ENCODE measurements around the gene QPCTL. TPM values are rescaled to one million over a fixed set of nuclear protein-coding genes. Genes with fewer than 3 reads are reported as not detected.

The QPCTL gene
- total and polyA plus RNA-seq, 9 of the 15 experiments (the other 6 are each of a cell fraction or from before 2014, with no cell fraction given): 0.99 to 31.3 (median 12.7) TPM

DNA sequence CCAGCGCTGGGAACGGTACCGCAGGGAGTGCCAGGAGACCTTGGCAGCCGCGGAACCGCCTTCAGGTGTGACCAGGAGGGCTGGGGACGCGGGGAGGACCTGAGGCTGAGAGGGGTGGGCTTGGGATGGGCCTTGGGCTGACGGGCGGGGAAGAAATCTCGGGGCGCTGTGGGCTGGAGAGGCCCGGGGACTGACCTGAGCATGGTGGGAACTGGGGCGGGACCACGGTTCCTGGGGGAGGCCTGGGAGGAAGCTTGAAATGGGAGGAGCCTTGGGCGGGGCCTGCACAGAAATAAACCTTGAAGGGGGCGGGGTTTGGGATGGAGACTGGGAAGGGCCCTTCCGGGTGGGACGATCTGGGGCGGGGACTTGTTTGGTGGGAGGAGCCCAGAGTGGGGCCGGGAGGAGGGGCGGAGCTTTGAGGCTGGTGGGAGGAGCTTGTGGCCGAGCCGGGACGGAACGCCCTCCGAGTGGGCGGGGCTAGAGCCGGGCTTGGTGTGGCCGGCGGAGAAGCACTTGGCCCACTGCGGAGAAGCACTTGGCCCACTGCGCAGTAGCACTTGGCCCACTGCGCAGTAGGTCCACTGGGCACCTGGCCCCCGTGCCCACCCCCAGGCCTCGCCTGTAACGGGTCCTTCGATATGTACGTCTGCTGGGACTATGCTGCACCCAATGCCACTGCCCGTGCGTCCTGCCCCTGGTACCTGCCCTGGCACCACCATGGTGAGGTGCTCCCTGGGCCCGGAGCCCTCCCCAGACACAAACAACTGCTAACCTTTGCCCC lies 21.6 kb upstream of the QPCTL start (continued):
- TF ChIP-seq, protein P1, sequence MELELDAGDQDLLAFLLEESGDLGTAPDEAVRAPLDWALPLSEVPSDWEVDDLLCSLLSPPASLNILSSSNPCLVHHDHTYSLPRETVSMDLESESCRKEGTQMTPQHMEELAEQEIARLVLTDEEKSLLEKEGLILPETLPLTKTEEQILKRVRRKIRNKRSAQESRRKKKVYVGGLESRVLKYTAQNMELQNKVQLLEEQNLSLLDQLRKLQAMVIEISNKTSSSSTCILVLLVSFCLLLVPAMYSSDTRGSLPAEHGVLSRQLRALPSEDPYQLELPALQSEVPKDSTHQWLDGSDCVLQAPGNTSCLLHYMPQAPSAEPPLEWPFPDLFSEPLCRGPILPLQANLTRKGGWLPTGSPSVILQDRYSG (tag; conservative IDR thresholded peaks at IDR 0.05; ENCODE audit: low read depth): no peak
- TF ChIP-seq ZSCAN29 (IDR thresholded peaks at IDR 0.05) (no peak), CEBPG (CRISPR knock-in tag; IDR thresholded peaks at IDR 0.05) (no peak), CEBPG (tag; conservative IDR thresholded peaks at IDR 0.05 in 1 of 2, IDR thresholded peaks at IDR 0.05 in 1 of 2) (no peak), TEAD2 (tag; IDR thresholded peaks at IDR 0.05) (no peak), SMARCA5 (IDR thresholded peaks at IDR 0.05) (no peak), TEAD1 (CRISPR knock-in tag; IDR thresholded peaks at IDR 0.05) (no peak), KLF13 (tag; IDR thresholded peaks at IDR 0.05; ENCODE audit: borderline replicate concordance, low read depth) (no peak), ELK3 (CRISPR knock-in tag; IDR thresholded peaks at IDR 0.05) (no peak), NEUROD1 (IDR thresholded peaks at IDR 0.05; ENCODE audit: borderline replicate concordance, low read depth, low read length, partially characterized antibody) (no peak), HMGN3 (IDR thresholded peaks at IDR 0.05; ENCODE audit: borderline replicate concordance, extremely low read depth, insufficient read length, low read depth, low read length) (peak; percentile 56), ZNF518B (CRISPR knock-in tag; IDR thresholded peaks at IDR 0.05) (no peak), ZZZ3 (IDR thresholded peaks at IDR 0.05) (no peak), HNRNPUL1 (IDR thresholded peaks at IDR 0.05; ENCODE audit: low read length) (no peak), ZFP36 (IDR thresholded peaks at IDR 0.05; ENCODE audit: low read depth, low read length, partially characterized antibody) (no peak), JUNB (CRISPR knock-in tag; conservative IDR thresholded peaks at IDR 0.05) (no peak), MTA3 (IDR thresholded peaks at IDR 0.05; ENCODE audit: borderline replicate concordance) (0 out of 2 replicates have a peak, but pooled peaks have one; percentile 9), ZBTB34 (CRISPR knock-in tag; IDR thresholded peaks at IDR 0.05) (no peak), HNRNPK (IDR thresholded peaks at IDR 0.05; ENCODE audit: low read depth, low read length, poor library complexity, severe bottlenecking) (no peak)

Data from K562 (cell line).